HL-60 (cell line): ENCODE results near the gene ENDOG.
A peak's percentile ranks its signal among the peaks of the same experiment; 100 is the strongest.

Source experiments
- CTCF ChIP-seq: IDR thresholded peaks from one replicate; pipeline ENCODE4 v1.5.1; 2011; ENCODE audit warnings: low read length, control low read depth, inconsistent platforms; ENCODE audit not compliant: insufficient read depth
- POLR2AphosphoS5 ChIP-seq: IDR thresholded peaks from 2 replicates; pipeline ENCODE4 v1.6.1; 2012; ENCODE audit warnings: low read depth
- REST ChIP-seq: IDR thresholded peaks from 2 replicates; pipeline ENCODE4 v1.6.1; 2012; ENCODE audit warnings: low read depth; ENCODE audit not compliant: insufficient replicate concordance
- SPI1 ChIP-seq: IDR thresholded peaks from 2 replicates; pipeline ENCODE4 v1.6.1; 2012; ENCODE audit warnings: low read depth, mild to moderate bottlenecking, borderline replicate concordance

GRCh38 chr9:128829477-128830251 lies 11.4 kb downstream of the ENDOG start, which contains the start of gene SPOUT1:
- no peak for TF ChIP-seq CTCF
- peak; percentile 96 for TF ChIP-seq POLR2AphosphoS5
- peak; percentile 26 for TF ChIP-seq REST
- no peak for TF ChIP-seq SPI1
